ENCODE measurements around the gene MKX.
"Not testable (repeated sequence)": the region's sequence is repeated elsewhere in the genome, so short reads cannot be mapped to it uniquely, and the experiment has no call there.

Gene MKX

GRCh38 chr10:27688276-27688675 is 57.3 kb downstream of the MKX start:
- no peaks in the 10 kb centered on the region for H3K9me3 ChIP-seq (ENCODE audit: control insufficient read depth, insufficient read depth, low read depth, low read length)
- no peak overlapping the region for H3K4me3 ChIP-seq (ENCODE audit: low read depth, low read length)
- no peaks in the 10 kb centered on the region for H3K36me3 ChIP-seq (ENCODE audit: control insufficient read depth, insufficient read depth, low read length)

GRCh38 chr10:27687743-27688142 is 57.9 kb downstream of the MKX start:
- H3K36me3 ChIP-seq (ENCODE audit: control insufficient read depth, insufficient read depth, low read length): no peaks in the 10 kb centered on the region
- no peak overlapping the region for H3K27ac ChIP-seq (ENCODE audit: low read depth, low read length)
- no peaks in the 10 kb centered on the region for H3K9me3 ChIP-seq (ENCODE audit: control insufficient read depth, insufficient read depth, low read depth, low read length)
- H3K4me3 ChIP-seq (ENCODE audit: low read depth, low read length): no peak overlapping the region
- no peak overlapping the region for H3K9ac ChIP-seq (ENCODE audit: low read length)
- no peaks in the 10 kb centered on the region for H3K27me3 ChIP-seq (ENCODE audit: control insufficient read depth, insufficient read depth, low read length)
- H3K4me1 ChIP-seq (ENCODE audit: control insufficient read depth, insufficient read depth, low read length): no peaks in the 10 kb centered on the region

More at GRCh38 chr10:27688276-27688675, 57.3 kb downstream of the MKX start:
- H3K27ac ChIP-seq (ENCODE audit: low read depth, low read length): no peak overlapping the region
- H3K9ac ChIP-seq (ENCODE audit: low read length): no peak overlapping the region
- H3K27me3 ChIP-seq (ENCODE audit: control insufficient read depth, insufficient read depth, low read length): no peaks in the 10 kb centered on the region
- H3K4me1 ChIP-seq (ENCODE audit: control insufficient read depth, insufficient read depth, low read length): no peaks in the 10 kb centered on the region

- Histone ChIP-seq H3K27ac (ENCODE audit: low read depth, low read length) (no peak overlapping the region), H3K9me3 (ENCODE audit: control insufficient read depth, insufficient read depth, low read depth, low read length) (no peaks in the 10 kb centered on the region), H3K36me3 (ENCODE audit: control insufficient read depth, insufficient read depth, low read length) (no peaks in the 10 kb centered on the region), H3K27me3 (ENCODE audit: control insufficient read depth, insufficient read depth, low read length) (no peaks in the 10 kb centered on the region), H3K4me3 (ENCODE audit: low read depth, low read length) (no peak overlapping the region), H3K4me1 (ENCODE audit: control insufficient read depth, insufficient read depth, low read length) (no peaks in the 10 kb centered on the region), H3K9ac (ENCODE audit: low read length) (no peak overlapping the region)
Measured at GRCh38 chr10:27687326-27687725, 58.3 kb downstream of the MKX start.

GRCh38 chr10:27685681-27686080 is 59.9 kb downstream of the MKX start:
- Histone ChIP-seq H3K27me3 (ENCODE audit: control insufficient read depth, insufficient read depth, low read length) (no peaks in the 10 kb centered on the region), H3K36me3 (ENCODE audit: control insufficient read depth, insufficient read depth, low read length) (no peaks in the 10 kb centered on the region), H3K9me3 (ENCODE audit: control insufficient read depth, insufficient read depth, low read depth, low read length) (no peaks in the 10 kb centered on the region), H3K4me3 (ENCODE audit: low read depth, low read length) (no peak overlapping the region), H3K9ac (ENCODE audit: low read length) (no peak overlapping the region), H3K27ac (ENCODE audit: low read depth, low read length) (no peak overlapping the region), H3K4me1 (ENCODE audit: control insufficient read depth, insufficient read depth, low read length) (no peaks in the 10 kb centered on the region)

GRCh38 chr10:27683226-27683625 is 62.4 kb downstream of the MKX start:
- no peaks in the 10 kb centered on the region for H3K27me3 ChIP-seq (ENCODE audit: control insufficient read depth, insufficient read depth, low read length)
- H3K9ac ChIP-seq (ENCODE audit: low read length): no peak overlapping the region
- no peaks in the 10 kb centered on the region for H3K36me3 ChIP-seq (ENCODE audit: control insufficient read depth, insufficient read depth, low read length)
- peaks cover 9% of the 10 kb centered on the region for H3K4me1 ChIP-seq (ENCODE audit: control insufficient read depth, insufficient read depth, low read length)
- no peak overlapping the region for H3K27ac ChIP-seq (ENCODE audit: low read depth, low read length)
- H3K9me3 ChIP-seq (ENCODE audit: control insufficient read depth, insufficient read depth, low read depth, low read length): no peaks in the 10 kb centered on the region
- no peak overlapping the region for H3K4me3 ChIP-seq (ENCODE audit: low read depth, low read length)

- not testable (repeated sequence) for H3K27ac ChIP-seq (ENCODE audit: low read depth, low read length); H3K4me1 ChIP-seq (ENCODE audit: control insufficient read depth, insufficient read depth, low read length); H3K27me3 ChIP-seq (ENCODE audit: control insufficient read depth, insufficient read depth, low read length); H3K4me3 ChIP-seq (ENCODE audit: low read depth, low read length); H3K9ac ChIP-seq (ENCODE audit: low read length); H3K9me3 ChIP-seq (ENCODE audit: control insufficient read depth, insufficient read depth, low read depth, low read length); H3K36me3 ChIP-seq (ENCODE audit: control insufficient read depth, insufficient read depth, low read length)
Measured at GRCh38 chr10:27681795-27682194, 63.8 kb downstream of the MKX start.

GRCh38 chr10:27680691-27681605 is 64.7 kb downstream of the MKX start:
- peaks cover 9% of the 10 kb centered on the region for H3K4me1 ChIP-seq (ENCODE audit: control insufficient read depth, insufficient read depth, low read length)
- no peaks in the 10 kb centered on the region for H3K9me3 ChIP-seq (ENCODE audit: control insufficient read depth, insufficient read depth, low read depth, low read length)
- H3K36me3 ChIP-seq (ENCODE audit: control insufficient read depth, insufficient read depth, low read length): no peaks in the 10 kb centered on the region
- no peak overlapping the region for H3K9ac ChIP-seq (ENCODE audit: low read length)
- no peak overlapping the region for H3K4me3 ChIP-seq (ENCODE audit: low read depth, low read length)
- no peaks in the 10 kb centered on the region for H3K27me3 ChIP-seq (ENCODE audit: control insufficient read depth, insufficient read depth, low read length)
- no peak overlapping the region for H3K27ac ChIP-seq (ENCODE audit: low read depth, low read length)

GRCh38 chr10:27680006-27680557 is 65.5 kb downstream of the MKX start:
- H3K9ac ChIP-seq (ENCODE audit: low read length): no peak overlapping the region
- H3K4me3 ChIP-seq (ENCODE audit: low read depth, low read length): no peak overlapping the region
- H3K9me3 ChIP-seq (ENCODE audit: control insufficient read depth, insufficient read depth, low read depth, low read length): no peaks in the 10 kb centered on the region
- no peak overlapping the region for H3K27ac ChIP-seq (ENCODE audit: low read depth, low read length)
- peaks cover 9% of the 10 kb centered on the region for H3K4me1 ChIP-seq (ENCODE audit: control insufficient read depth, insufficient read depth, low read length)
- H3K36me3 ChIP-seq (ENCODE audit: control insufficient read depth, insufficient read depth, low read length): no peaks in the 10 kb centered on the region
- H3K27me3 ChIP-seq (ENCODE audit: control insufficient read depth, insufficient read depth, low read length): no peaks in the 10 kb centered on the region

- no peaks in the 10 kb centered on the region for H3K36me3 ChIP-seq (ENCODE audit: control insufficient read depth, insufficient read depth, low read length)
- H3K4me1 ChIP-seq (ENCODE audit: control insufficient read depth, insufficient read depth, low read length): peaks cover 9% of the 10 kb centered on the region
- H3K9me3 ChIP-seq (ENCODE audit: control insufficient read depth, insufficient read depth, low read depth, low read length): no peaks in the 10 kb centered on the region
- H3K27ac ChIP-seq (ENCODE audit: low read depth, low read length): no peak overlapping the region
- H3K27me3 ChIP-seq (ENCODE audit: control insufficient read depth, insufficient read depth, low read length): no peaks in the 10 kb centered on the region
- no peak overlapping the region for H3K9ac ChIP-seq (ENCODE audit: low read length)
- no peak overlapping the region for H3K4me3 ChIP-seq (ENCODE audit: low read depth, low read length)
Measured at GRCh38 chr10:27679369-27679912, 66.2 kb downstream of the MKX start.

GRCh38 chr10:27678166-27678565 is 67.5 kb downstream of the MKX start:
- H3K27ac ChIP-seq (ENCODE audit: low read depth, low read length): no peak overlapping the region
- H3K4me3 ChIP-seq (ENCODE audit: low read depth, low read length): no peak overlapping the region
- peaks cover 9% of the 10 kb centered on the region for H3K4me1 ChIP-seq (ENCODE audit: control insufficient read depth, insufficient read depth, low read length)
- H3K36me3 ChIP-seq (ENCODE audit: control insufficient read depth, insufficient read depth, low read length): no peaks in the 10 kb centered on the region
- H3K9me3 ChIP-seq (ENCODE audit: control insufficient read depth, insufficient read depth, low read depth, low read length): no peaks in the 10 kb centered on the region
- H3K27me3 ChIP-seq (ENCODE audit: control insufficient read depth, insufficient read depth, low read length): no peaks in the 10 kb centered on the region
- H3K9ac ChIP-seq (ENCODE audit: low read length): no peak overlapping the region

- H3K9ac ChIP-seq (ENCODE audit: low read length): no peak overlapping the region
- H3K9me3 ChIP-seq (ENCODE audit: control insufficient read depth, insufficient read depth, low read depth, low read length): no peaks in the 10 kb centered on the region
- H3K27ac ChIP-seq (ENCODE audit: low read depth, low read length): no peak overlapping the region
- H3K27me3 ChIP-seq (ENCODE audit: control insufficient read depth, insufficient read depth, low read length): no peaks in the 10 kb centered on the region
- H3K36me3 ChIP-seq (ENCODE audit: control insufficient read depth, insufficient read depth, low read length): no peaks in the 10 kb centered on the region
- H3K4me3 ChIP-seq (ENCODE audit: low read depth, low read length): no peak overlapping the region
- H3K4me1 ChIP-seq (ENCODE audit: control insufficient read depth, insufficient read depth, low read length): no peaks in the 10 kb centered on the region
Measured at GRCh38 chr10:27673065-27673464, 72.6 kb downstream of the MKX start.

Measured in HUES6 (cell line).